GM23338 (cell line): ENCODE data around the gene CPNE7. TPM values are rescaled to one million over a fixed set of nuclear protein-coding genes. Genes with fewer than 3 reads are reported as not detected.

ENCODE experiments used
- ATAC-seq: fragments of 200-7000 bp; cut with Tn5 transposase; 3 replicates; pipeline ENCODE4 v1.9.1; 2020
- DNase-seq: peaks from one replicate; pipeline ENCODE4 v3.0.0-alpha.2; 2015; ENCODE audit warnings: low spot score
- H2AFZ ChIP-seq: fragments of 200-600 bp; sonication (generic); 2 replicates; pipeline ENCODE4 v1.8.0; 2016; ENCODE audit warnings: antibody characterized with exemption, mild to moderate bottlenecking, moderate library complexity
- H3F3A ChIP-seq: fragments of 200-600 bp; sonication (generic); replicated peaks from 2 replicates; pipeline ENCODE4 v1.8.0; 2017; ENCODE audit warnings: antibody characterized with exemption, mixed run types, low read depth
- H3K27ac ChIP-seq: fragments of 200-600 bp; sonication (generic); 2 replicates; pipeline ENCODE4 v1.6.1; 2016; ENCODE audit warnings: low read depth
- H3K27me3 ChIP-seq: fragments of 200-600 bp; sonication (generic); 2 replicates; pipeline ENCODE4 v1.8.0; 2016; ENCODE audit warnings: mild to moderate bottlenecking, mixed run types, moderate library complexity; ENCODE audit not compliant: insufficient read depth
- H3K36me3 ChIP-seq: fragments of 200-600 bp; sonication (generic); 2 replicates; pipeline ENCODE4 v1.8.0; 2016; ENCODE audit warnings: mild to moderate bottlenecking; ENCODE audit not compliant: insufficient read depth
- H3K4me1 ChIP-seq: fragments of 200-600 bp; sonication (generic); 2 replicates; pipeline ENCODE4 v1.8.0; 2016; ENCODE audit warnings: mild to moderate bottlenecking, moderate library complexity; ENCODE audit not compliant: insufficient read depth
- H3K4me2 ChIP-seq: fragments of 200-600 bp; sonication (generic); 2 replicates; pipeline ENCODE4 v1.7.1; 2017; ENCODE audit warnings: mixed run types
- H3K4me3 ChIP-seq: fragments of 200-600 bp; sonication (generic); 2 replicates; pipeline ENCODE4 v1.6.1; 2016; ENCODE audit warnings: mixed run types
- H3K79me2 ChIP-seq: fragments of 200-600 bp; sonication (generic); replicated peaks from 2 replicates; pipeline ENCODE4 v1.8.0; 2017; ENCODE audit warnings: mild to moderate bottlenecking; ENCODE audit not compliant: insufficient read depth
- H3K9me2 ChIP-seq: fragments of 200-600 bp; sonication (generic); 2 replicates; pipeline ENCODE4 v1.8.0; 2017; ENCODE audit not compliant: insufficient read depth
- H4K20me1 ChIP-seq: fragments of 200-600 bp; sonication (generic); replicated peaks from 2 replicates; pipeline ENCODE4 v1.8.0; 2017; ENCODE audit warnings: mild to moderate bottlenecking; ENCODE audit not compliant: insufficient read depth
- H3K27ac Mint-ChIP-seq: 2 replicates; pipeline ENCODE4 v1.8.0; 2020; ENCODE audit warnings: inconsistent platforms, mild to moderate bottlenecking, moderate library complexity, mixed read lengths
- H3K27me3 Mint-ChIP-seq: 3 replicates; pipeline ENCODE4 v1.8.0; 2022; ENCODE audit warnings: low read depth, mild to moderate bottlenecking, moderate library complexity, mixed read lengths, inconsistent platforms; ENCODE audit not compliant: insufficient read depth, poor library complexity
- H3K36me3 Mint-ChIP-seq: 3 replicates; pipeline ENCODE4 v1.8.0; 2021; ENCODE audit warnings: low read depth, mild to moderate bottlenecking, inconsistent platforms, moderate library complexity, mixed read lengths
- H3K4me1 Mint-ChIP-seq: 3 replicates; pipeline ENCODE4 v1.8.0; 2020; ENCODE audit warnings: mild to moderate bottlenecking, inconsistent platforms, mixed read lengths
- H3K4me3 Mint-ChIP-seq: 3 replicates; pipeline ENCODE4 v1.8.0; 2021; ENCODE audit warnings: moderate library complexity, mild to moderate bottlenecking, inconsistent platforms, mixed read lengths
- H3K9me3 Mint-ChIP-seq: 3 replicates; pipeline ENCODE4 v1.8.0; 2020; ENCODE audit warnings: moderate library complexity, mild to moderate bottlenecking, inconsistent platforms, mixed read lengths
- EZH2 ChIP-seq: fragments of 200-600 bp; sonication (generic); IDR thresholded peaks from one replicate; pipeline ENCODE4 v1.8.0; 2017; ENCODE audit warnings: antibody characterized with exemption, mild to moderate bottlenecking, low read depth; ENCODE audit not compliant: unreplicated experiment
- NANOG ChIP-seq: IDR thresholded peaks from 2 replicates; pipeline ENCODE4 v1.6.1; 2016; ENCODE audit warnings: antibody characterized with exemption, borderline replicate concordance
- polyA plus RNA-seq: library from polyadenylated mRNA; unstranded; fragments of >200 nt; fragmentation: Nextera tagmentation; extraction: Ambion mirVana; gene quantifications from 2 replicates; pipeline ENCODE4 v1.2.1, GENCODE V29; 2016
- total RNA-seq: library from RNA; depleted of rRNA; stranded (reverse); fragments of >200 nt; shearing (Covaris generic); gene quantifications from 2 replicates; pipeline ENCODE4 v1.2.3, GENCODE V29; 2014
- TF ChIP-seq, protein P1 (sequence below): fragments of 250-450 bp; sonication (Bioruptor Pico); IDR thresholded peaks from 2 replicates; pipeline ENCODE4 v1.5.0; 2020; ENCODE audit warnings: mild to moderate bottlenecking, moderate library complexity
- TF ChIP-seq, protein P2 (sequence below): IDR thresholded peaks from 2 replicates; pipeline ENCODE4 v1.6.1; 2016; ENCODE audit warnings: antibody characterized with exemption

The CPNE7 gene
- total and polyA plus RNA-seq, 2 experiments from 2014 or later, result 11.2 to 15.7 TPM

DNA sequence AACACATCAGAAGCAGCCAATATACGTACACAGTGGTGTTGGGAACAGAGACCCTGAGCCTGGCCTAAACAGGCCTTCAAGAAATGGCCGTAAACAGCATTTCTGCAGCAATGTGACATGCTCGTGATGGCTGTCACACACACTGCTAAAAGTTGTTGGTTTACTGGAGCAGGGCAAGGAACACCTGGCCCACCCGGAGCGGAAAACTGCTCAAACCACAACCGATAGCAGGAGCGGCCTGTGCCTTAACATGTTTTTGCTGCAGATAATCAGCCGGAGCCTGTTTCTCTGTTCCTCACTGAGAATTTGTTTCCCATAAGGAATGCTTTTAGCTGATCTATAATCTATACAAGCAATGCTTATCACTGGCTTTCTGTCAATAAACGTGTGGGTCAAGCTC, 31.9 kb downstream of the CPNE7 start (continued):
- TF ChIP-seq, protein P1, sequence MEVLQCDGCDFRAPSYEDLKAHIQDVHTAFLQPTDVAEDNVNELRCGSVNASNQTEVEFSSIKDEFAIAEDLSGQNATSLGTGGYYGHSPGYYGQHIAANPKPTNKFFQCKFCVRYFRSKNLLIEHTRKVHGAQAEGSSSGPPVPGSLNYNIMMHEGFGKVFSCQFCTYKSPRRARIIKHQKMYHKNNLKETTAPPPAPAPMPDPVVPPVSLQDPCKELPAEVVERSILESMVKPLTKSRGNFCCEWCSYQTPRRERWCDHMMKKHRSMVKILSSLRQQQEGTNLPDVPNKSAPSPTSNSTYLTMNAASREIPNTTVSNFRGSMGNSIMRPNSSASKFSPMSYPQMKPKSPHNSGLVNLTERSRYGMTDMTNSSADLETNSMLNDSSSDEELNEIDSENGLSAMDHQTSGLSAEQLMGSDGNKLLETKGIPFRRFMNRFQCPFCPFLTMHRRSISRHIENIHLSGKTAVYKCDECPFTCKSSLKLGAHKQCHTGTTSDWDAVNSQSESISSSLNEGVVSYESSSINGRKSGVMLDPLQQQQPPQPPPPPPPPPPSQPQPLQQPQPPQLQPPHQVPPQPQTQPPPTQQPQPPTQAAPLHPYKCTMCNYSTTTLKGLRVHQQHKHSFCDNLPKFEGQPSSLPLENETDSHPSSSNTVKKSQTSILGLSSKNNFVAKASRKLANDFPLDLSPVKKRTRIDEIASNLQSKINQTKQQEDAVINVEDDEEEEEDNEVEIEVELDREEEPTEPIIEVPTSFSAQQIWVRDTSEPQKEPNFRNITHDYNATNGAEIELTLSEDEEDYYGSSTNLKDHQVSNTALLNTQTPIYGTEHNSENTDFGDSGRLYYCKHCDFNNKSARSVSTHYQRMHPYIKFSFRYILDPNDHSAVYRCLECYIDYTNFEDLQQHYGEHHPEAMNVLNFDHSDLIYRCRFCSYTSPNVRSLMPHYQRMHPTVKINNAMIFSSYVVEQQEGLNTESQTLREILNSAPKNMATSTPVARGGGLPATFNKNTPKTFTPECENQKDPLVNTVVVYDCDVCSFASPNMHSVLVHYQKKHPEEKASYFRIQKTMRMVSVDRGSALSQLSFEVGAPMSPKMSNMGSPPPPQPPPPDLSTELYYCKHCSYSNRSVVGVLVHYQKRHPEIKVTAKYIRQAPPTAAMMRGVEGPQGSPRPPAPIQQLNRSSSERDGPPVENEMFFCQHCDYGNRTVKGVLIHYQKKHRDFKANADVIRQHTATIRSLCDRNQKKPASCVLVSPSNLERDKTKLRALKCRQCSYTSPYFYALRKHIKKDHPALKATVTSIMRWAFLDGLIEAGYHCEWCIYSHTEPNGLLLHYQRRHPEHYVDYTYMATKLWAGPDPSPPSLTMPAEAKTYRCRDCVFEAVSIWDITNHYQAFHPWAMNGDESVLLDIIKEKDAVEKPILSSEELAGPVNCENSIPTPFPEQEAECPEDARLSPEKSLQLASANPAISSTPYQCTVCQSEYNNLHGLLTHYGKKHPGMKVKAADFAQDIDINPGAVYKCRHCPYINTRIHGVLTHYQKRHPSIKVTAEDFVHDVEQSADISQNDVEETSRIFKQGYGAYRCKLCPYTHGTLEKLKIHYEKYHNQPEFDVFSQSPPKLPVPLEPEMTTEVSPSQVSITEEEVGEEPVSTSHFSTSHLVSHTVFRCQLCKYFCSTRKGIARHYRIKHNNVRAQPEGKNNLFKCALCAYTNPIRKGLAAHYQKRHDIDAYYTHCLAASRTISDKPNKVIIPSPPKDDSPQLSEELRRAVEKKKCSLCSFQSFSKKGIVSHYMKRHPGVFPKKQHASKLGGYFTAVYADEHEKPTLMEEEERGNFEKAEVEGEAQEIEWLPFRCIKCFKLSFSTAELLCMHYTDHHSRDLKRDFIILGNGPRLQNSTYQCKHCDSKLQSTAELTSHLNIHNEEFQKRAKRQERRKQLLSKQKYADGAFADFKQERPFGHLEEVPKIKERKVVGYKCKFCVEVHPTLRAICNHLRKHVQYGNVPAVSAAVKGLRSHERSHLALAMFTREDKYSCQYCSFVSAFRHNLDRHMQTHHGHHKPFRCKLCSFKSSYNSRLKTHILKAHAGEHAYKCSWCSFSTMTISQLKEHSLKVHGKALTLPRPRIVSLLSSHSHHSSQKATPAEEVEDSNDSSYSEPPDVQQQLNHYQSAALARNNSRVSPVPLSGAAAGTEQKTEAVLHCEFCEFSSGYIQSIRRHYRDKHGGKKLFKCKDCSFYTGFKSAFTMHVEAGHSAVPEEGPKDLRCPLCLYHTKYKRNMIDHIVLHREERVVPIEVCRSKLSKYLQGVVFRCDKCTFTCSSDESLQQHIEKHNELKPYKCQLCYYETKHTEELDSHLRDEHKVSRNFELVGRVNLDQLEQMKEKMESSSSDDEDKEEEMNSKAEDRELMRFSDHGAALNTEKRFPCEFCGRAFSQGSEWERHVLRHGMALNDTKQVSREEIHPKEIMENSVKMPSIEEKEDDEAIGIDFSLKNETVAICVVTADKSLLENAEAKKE (CRISPR knock-in tag), result no peak
- TF ChIP-seq NANOG, result no peak
- TF ChIP-seq, protein P2, sequence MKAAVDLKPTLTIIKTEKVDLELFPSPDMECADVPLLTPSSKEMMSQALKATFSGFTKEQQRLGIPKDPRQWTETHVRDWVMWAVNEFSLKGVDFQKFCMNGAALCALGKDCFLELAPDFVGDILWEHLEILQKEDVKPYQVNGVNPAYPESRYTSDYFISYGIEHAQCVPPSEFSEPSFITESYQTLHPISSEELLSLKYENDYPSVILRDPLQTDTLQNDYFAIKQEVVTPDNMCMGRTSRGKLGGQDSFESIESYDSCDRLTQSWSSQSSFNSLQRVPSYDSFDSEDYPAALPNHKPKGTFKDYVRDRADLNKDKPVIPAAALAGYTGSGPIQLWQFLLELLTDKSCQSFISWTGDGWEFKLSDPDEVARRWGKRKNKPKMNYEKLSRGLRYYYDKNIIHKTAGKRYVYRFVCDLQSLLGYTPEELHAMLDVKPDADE, result no peak

DNA sequence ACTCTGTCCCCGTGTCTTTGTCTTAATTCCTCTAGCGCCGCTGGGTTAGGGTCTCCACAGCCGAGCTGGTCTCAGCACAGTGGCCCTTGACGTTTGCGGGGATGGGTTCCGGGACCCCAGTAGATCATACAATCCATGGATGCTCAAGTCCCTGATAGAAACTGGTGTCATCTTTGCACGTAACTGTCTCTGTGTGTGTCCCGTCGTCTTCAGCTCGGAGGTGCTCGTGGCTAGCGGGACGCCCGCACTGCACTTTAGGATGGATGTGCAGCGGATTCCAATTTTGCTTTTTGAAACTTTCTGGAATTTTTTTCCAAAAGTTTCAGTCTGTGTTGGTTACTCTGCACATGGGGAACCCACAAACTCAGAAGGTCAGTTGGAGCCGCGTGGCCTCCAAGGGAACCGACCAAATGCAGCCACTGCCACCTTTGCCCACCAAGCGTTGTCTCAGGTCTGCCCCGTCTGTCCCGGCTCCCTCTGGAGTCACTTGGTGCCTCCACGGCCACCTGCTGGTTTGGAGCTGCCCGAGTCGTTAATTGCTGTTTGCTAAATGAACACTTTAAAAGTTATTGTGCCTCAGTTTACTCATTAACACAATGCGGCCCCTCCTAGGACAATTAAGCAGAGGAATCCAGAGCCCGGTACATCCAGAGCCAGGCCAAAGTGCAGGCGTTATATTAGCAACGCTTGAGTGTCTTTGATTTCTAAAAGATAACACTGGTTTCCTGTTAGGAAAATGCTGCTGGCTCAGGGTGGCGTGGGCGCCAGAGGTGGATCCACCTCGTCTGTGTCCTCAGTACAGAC, 32.6 kb downstream of the CPNE7 start:
- H3K9me2 ChIP-seq, result no peaks in the 10 kb centered on the region
- no peaks in the 10 kb centered on the region for H3K4me1 ChIP-seq
- Mint-ChIP-seq H3K4me3 (no peak overlapping the region), H3K4me1 (peaks cover 7% of the 10 kb centered on the region), H3K27me3 (peaks cover 4% of the 10 kb centered on the region), H3K36me3 (no peaks in the 10 kb centered on the region; the same call in 2 of the 3 replicates), H3K9me3 (no peaks in the 10 kb centered on the region), H3K27ac (no peak overlapping the region)
- no peak overlapping the region for H3K27ac ChIP-seq
- no peaks in the 10 kb centered on the region for H4K20me1 ChIP-seq
- no peaks in the 10 kb centered on the region for H3K36me3 ChIP-seq
- no peak for ATAC-seq
- H3F3A ChIP-seq, result no peaks in the 10 kb centered on the region
- H3K4me3 ChIP-seq, result no peak overlapping the region
- no peak overlapping the region for H2AFZ ChIP-seq
- H3K4me2 ChIP-seq, result no peak overlapping the region
- no peaks in the 10 kb centered on the region for H3K79me2 ChIP-seq
- DNase-seq, result no peak
- H3K27me3 ChIP-seq, result no peaks in the 10 kb centered on the region
- TF ChIP-seq, protein P1 (CRISPR knock-in tag), result no peak
- no peak for TF ChIP-seq EZH2
